Measurements from ENCODE around the gene WDR45B.

The WDR45B gene

DNA sequence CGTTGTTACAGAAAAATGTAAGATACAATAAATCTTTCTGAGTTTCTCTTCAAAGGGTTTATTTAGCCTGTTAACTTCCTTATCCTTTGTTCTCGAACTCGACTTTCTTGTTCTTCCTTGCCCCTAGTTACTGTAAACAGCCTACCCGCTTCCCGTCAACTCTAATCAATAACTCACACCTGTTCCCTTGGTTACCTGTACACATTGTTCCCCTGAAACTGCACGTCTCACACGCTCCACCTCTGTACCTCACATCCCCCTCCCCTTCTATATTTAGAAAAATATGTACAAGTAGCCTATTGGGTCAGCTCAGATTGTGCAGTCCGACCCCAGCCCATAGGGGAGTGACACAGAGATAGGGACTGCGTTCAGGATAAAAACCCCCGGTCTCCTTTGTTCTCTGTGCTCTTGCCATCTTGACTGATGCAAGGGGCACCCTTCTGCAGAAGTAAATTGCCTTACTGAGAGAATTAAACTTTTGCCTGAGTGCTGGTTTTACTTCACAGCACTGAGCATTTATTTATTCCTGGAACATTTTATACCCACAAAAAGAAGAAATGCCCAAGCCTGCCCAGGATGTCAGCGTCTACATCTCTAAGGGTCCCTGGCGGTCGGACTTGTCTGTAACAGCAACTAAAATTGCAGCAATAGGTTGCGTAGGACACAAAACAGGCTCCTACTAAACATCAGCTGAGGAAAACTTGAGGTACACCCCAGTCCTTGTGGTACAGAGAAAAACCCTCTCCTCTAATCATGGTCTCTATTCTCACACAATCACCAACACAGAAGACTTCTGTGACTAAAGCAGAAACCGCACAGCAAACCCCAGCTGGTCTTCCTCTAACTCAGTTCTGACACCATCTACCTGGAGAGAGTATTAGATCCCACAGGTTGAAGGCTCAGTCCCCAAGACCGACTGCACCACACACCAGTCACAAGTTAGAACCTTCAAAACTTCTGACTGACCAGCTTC, 11.3 kb downstream of the WDR45B start:
- Histone ChIP-seq H3K27me3 (ENCODE audit: insufficient read depth, low read depth, severe bottlenecking) (no peaks in the 10 kb centered on the region), H3K27ac (no peak overlapping the region), H3K9me3 (ENCODE audit: severe bottlenecking) (no peaks in the 10 kb centered on the region), H3K36me3 (peaks cover 77% of the 10 kb centered on the region), H3K4me3 (ENCODE audit: low read depth, low read length) (no peak overlapping the region)
- TF ChIP-seq, protein P1, sequence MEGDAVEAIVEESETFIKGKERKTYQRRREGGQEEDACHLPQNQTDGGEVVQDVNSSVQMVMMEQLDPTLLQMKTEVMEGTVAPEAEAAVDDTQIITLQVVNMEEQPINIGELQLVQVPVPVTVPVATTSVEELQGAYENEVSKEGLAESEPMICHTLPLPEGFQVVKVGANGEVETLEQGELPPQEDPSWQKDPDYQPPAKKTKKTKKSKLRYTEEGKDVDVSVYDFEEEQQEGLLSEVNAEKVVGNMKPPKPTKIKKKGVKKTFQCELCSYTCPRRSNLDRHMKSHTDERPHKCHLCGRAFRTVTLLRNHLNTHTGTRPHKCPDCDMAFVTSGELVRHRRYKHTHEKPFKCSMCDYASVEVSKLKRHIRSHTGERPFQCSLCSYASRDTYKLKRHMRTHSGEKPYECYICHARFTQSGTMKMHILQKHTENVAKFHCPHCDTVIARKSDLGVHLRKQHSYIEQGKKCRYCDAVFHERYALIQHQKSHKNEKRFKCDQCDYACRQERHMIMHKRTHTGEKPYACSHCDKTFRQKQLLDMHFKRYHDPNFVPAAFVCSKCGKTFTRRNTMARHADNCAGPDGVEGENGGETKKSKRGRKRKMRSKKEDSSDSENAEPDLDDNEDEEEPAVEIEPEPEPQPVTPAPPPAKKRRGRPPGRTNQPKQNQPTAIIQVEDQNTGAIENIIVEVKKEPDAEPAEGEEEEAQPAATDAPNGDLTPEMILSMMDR (IDR thresholded peaks at IDR 0.05; ENCODE audit: low read depth, low read length): no peak
- DNase-seq: no peak

GRCh38 chr17:82633343-82633742, 14.9 kb downstream of the WDR45B start:
- Histone ChIP-seq H3K36me3 (peaks cover 70% of the 10 kb centered on the region), H3K9me3 (ENCODE audit: severe bottlenecking) (no peaks in the 10 kb centered on the region), H3K4me3 (ENCODE audit: low read depth, low read length) (no peak overlapping the region), H3K27ac (no peak overlapping the region), H3K27me3 (ENCODE audit: insufficient read depth, low read depth, severe bottlenecking) (no peaks in the 10 kb centered on the region)
- DNase-seq: no peak
- TF ChIP-seq, protein P1 (IDR thresholded peaks at IDR 0.05; ENCODE audit: low read depth, low read length): no peak

DNA sequence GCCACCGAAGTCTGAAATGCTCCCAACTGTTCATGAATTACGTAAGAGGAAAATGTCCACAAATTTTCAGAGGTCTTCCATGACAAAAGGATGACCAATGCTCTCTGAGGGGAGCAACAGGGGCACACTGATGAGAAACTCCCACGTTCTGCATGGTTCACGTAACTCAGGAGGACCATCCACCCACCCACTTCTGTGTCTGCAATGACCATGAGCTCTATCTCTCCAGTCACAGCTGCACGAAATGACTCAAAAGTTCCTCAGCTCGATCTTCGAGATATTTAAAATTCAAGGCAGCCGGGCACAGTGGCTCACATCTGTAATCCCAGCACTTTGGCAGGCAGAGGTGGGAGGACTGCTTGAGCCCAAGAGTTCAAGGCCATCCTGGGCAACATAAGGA, 15.8 kb downstream of the WDR45B start:
- Histone ChIP-seq H3K27ac (no peak overlapping the region), H3K36me3 (peaks cover 74% of the 10 kb centered on the region), H3K4me3 (ENCODE audit: low read depth, low read length) (no peak overlapping the region), H3K27me3 (ENCODE audit: insufficient read depth, low read depth, severe bottlenecking) (no peaks in the 10 kb centered on the region), H3K9me3 (ENCODE audit: severe bottlenecking) (no peaks in the 10 kb centered on the region)
- DNase-seq: no peak
- TF ChIP-seq, protein P1 (IDR thresholded peaks at IDR 0.05; ENCODE audit: low read depth, low read length): no peak

DNA sequence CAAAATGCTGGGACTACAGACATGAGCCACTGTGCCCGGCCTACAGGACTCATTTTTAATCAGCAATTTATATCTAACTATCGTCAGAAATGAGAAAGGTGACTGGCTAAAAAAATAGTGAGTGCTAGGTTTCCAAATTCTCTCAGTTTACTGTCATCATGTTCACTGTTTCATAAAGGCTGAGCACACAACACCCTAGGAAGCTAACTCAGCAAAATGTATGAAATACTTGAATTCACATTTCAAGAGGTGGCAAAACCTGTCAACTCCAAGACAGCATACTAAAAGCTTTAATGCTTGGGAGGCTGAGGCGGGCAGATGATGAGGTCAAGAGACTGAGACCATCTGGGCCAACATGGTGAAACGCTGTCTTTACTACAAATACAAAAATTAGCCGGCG, 16.7 kb downstream of the WDR45B start:
- Histone ChIP-seq H3K36me3 (peaks cover 75% of the 10 kb centered on the region), H3K27me3 (ENCODE audit: insufficient read depth, low read depth, severe bottlenecking) (no peaks in the 10 kb centered on the region), H3K4me3 (ENCODE audit: low read depth, low read length) (no peak overlapping the region), H3K27ac (no peak overlapping the region), H3K9me3 (ENCODE audit: severe bottlenecking) (no peaks in the 10 kb centered on the region)
- TF ChIP-seq, protein P1 (IDR thresholded peaks at IDR 0.05; ENCODE audit: low read depth, low read length): no peak
- DNase-seq: no peak

- Histone ChIP-seq H3K4me3 (ENCODE audit: low read depth, low read length) (no peak overlapping the region), H3K27ac (no peak overlapping the region), H3K9me3 (ENCODE audit: severe bottlenecking) (no peaks in the 10 kb centered on the region), H3K27me3 (ENCODE audit: insufficient read depth, low read depth, severe bottlenecking) (no peaks in the 10 kb centered on the region), H3K36me3 (peaks cover 83% of the 10 kb centered on the region)
- DNase-seq: no peak
- TF ChIP-seq, protein P1 (IDR thresholded peaks at IDR 0.05; ENCODE audit: low read depth, low read length): no peak
Observed at GRCh38 chr17:82630212-82630611, 18.0 kb downstream of the WDR45B start.
